ENCODE results near the gene NCOR2.
A peak's percentile ranks its signal among the peaks of the same experiment; 100 is the strongest.

Gene NCOR2

GRCh38 chr12:124560146-124560890 is 7.1 kb downstream of the NCOR2 start:
- DNase-seq (ENCODE audit: low spot score), result no peak

DNA sequence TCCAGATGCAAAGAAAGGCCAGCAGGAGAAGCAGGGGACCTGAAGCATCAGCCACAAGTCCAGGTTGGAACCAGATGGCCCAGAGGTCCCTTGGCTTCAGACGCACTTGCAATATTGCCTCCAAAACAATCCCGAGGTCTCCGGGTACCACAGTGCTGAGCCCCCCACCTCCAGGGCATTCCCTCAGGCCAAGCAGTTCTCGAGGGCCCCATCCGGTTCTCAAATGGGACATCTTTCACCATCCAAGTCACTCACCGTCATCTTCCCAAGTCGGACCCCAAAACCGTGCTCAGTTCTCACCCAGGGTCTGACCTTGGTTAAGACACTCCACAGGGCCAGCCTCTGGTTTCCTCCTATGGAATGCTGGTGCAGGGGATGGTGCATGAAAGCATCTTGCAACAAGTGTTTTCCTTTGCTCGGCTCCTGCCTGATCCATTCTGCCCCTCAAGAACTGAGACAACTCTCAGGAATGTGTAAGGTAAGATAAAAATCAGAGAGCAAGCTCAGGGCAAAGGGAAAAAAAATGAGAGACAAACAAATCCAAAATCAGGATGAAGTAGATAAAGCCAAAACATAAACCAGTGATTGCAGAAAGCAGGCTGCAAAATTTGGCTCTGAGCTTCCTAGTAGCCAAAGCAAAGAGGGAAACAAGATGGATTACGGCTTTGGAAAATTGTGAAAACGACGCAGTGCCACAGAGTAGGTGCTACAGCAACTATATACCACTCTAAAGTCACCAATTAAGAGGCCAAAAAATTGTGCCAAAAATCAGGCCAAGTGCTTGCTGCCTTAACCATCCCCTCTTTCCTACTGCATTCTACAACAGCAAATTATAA is 8.0 kb downstream of the NCOR2 start:
- DNase-seq (ENCODE audit: low spot score), result no peak

GRCh38 chr12:124558313-124558712 is 9.1 kb downstream of the NCOR2 start:
- DNase-seq (ENCODE audit: low spot score), result no peak

DNA sequence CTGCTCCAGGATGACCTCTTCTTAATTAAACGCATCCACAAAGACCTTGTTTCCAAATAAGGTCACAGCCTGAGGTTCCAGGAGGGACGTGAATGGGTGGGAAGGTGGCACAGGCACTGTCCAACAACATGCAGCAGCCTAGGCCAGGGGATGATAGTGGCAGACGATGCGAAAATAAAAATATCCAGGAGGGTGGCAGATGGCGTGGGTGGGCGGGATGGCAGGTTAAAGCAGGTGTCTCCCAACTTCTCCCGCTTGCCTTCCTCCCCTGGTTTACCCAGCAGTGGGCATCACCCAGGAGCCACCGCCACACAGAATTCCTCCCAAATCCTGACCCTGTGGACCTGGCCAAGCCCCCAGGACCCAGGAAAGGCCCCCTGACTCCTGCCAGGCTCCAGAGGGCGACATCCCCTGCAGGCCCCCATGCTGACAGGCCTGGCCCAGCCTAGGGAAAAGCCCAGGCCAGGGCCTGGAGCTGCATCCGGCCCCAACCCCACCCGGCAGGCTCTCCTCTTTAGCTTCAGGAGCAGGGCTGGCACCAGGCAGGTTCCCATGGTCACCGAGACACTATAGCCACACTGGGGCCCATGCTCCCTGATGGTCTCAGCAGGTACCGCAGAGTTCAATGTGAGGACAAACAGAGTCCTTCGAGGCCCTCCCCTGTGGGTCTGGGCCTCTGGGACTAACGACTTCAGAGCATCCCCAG is 9.7 kb downstream of the NCOR2 start:
- no peak for DNase-seq (ENCODE audit: low spot score)

DNA sequence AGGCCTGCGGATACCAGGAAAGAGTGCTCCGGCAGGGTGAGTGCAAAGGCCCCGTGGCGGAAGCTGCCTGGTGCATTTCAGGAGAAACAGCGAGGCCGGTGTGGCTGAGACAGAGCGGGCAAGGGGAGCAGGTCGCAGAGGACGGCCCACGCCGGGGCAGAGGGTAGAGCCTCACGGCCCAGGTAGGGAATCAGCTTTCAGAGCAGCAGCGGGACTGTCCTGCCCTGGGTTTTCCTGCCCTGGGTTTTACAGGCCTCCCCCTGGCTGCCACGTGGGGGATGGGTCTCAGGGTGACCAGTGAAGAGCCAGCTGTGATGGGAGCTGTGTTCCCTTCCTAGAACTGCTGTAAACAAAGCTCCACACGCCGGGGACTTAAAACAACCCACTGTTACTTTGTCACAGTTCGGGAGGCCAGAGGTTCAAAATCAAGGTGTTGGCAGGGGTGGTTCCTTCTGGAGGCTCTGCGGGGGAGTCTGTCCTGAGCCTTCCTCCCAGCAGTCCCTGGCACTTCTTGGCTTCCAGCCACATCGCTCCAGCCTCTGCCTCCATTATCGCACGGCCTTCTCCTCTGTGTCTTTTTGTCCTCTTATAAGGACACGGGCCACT is 10.4 kb downstream of the NCOR2 start:
- DNase-seq (ENCODE audit: low spot score), result no peak

DNA sequence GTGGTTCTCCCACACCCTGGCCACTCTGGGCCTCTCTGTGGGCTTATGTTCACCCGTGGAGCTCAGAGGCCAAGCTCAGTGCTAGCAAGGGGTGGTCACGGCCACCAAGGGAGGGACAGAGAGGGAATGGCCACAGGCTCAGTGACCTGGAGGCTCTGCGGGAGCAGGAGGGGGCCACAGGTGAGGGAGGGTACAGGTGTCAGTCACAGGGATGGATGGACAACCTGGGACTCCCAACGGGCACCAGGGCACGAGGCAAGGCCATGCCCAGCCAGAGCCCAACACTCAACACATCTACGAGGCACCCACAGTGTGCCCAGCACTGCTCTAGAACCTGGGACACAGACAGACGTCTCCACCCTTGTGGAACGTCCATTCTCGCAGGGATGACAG is 11.3 kb downstream of the NCOR2 start:
- DNase-seq (ENCODE audit: low spot score), result no peak

- no peak for DNase-seq (ENCODE audit: low spot score)
These were observed 12.0 kb downstream of the NCOR2 start for GRCh38 chr12:124555168-124556073.

DNA sequence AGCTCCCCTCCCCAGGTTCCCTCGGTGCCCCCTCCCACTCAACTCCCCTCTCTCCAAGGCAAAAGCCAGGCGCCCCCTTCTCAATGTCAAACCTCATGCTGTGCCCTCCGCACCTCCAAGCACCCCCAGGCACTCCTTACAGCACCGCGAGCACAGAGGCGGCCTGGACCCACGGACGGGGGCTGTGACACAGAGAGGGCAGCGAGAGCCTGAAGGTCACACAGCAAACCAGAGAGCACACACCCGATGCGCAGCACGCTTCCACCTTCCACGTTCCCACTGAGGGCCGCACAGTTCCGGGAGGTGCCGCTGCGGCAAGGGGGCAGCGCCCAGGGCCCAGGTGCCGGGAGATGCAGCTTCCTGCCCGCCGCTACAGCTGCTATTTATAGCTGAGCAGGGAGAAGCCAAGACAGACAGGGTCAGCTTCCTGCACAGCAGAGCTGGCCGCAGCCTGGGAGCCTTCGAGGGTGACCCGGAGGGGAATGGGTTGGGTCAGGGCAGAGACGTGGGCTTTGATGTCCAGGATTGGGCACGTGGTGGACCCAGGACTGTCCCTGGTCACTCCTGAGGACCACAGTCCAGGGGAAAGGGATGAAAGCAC is 12.9 kb downstream of the NCOR2 start:
- no peak for DNase-seq (ENCODE audit: low spot score)

DNA sequence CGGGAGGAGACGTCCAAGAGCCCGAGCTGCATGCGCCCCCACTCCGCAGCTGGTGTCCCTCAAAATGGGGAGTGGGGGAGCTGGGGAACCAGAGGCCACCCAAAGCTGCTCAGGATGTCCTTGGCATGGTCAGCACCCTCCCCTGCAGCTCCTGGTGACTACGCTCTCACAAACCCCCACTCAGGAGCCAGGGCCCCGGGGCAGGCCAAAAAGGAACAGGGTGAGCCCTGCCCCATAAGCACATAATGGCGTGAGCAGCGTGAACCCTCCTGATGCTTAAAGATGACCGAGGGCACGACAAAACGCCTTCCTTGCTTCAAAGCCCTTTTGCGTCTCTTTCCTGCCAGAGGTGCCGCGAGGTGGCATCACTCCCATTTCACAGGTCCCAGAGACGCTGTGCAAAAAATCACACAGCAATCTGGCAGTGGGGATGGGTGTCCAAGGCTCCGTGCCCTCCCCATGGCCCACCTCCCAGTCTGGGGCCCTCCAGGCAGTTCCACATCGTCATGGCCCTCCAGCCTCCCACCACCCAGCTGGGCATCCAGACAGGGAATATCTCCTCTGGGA is 13.5 kb downstream of the NCOR2 start:
- no peak for DNase-seq (ENCODE audit: low spot score)

DNA sequence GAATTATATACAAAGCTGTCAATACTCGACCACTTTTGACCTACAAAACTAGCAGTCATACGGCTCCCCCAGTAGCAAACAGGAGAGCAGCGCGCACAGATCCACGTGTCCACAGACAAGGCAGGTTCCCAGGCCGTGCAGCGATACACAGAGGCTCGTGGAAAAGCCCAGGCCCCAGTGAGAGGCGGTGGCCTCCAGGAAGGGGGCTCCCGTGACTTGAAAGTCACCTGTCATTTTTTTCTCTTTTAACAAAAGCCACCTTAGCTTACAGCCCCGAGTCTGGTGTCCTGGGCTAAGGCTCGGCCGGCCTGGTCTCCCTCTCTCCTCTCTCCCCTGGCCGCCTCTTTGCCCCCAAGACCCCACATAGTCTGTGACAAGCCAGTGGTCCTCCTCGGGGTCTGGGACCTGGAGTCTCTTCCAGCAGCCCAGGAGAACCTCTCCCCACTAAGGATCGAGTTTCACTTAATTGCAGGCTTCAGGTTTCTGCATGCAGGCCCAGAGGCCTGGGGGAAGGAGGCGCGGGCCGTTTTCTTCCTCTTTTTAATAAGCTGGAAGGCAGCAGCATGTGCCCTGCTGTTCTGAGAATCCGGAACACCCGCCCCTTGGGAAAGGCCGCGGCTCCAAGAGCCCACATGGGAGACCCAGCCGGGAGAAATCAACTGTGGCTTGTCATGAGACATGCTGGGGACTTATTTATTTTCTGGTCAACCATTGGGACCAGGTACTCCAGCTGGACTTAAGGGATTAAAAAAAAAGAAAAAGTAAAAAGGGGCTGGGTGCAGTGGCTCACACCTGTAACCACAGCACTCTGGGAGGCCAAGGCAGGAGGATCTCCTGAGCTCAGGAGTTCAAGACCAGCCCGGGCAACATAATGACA is 15.9 kb downstream of the NCOR2 start:
- DNase-seq (ENCODE audit: low spot score), result no peak

DNA sequence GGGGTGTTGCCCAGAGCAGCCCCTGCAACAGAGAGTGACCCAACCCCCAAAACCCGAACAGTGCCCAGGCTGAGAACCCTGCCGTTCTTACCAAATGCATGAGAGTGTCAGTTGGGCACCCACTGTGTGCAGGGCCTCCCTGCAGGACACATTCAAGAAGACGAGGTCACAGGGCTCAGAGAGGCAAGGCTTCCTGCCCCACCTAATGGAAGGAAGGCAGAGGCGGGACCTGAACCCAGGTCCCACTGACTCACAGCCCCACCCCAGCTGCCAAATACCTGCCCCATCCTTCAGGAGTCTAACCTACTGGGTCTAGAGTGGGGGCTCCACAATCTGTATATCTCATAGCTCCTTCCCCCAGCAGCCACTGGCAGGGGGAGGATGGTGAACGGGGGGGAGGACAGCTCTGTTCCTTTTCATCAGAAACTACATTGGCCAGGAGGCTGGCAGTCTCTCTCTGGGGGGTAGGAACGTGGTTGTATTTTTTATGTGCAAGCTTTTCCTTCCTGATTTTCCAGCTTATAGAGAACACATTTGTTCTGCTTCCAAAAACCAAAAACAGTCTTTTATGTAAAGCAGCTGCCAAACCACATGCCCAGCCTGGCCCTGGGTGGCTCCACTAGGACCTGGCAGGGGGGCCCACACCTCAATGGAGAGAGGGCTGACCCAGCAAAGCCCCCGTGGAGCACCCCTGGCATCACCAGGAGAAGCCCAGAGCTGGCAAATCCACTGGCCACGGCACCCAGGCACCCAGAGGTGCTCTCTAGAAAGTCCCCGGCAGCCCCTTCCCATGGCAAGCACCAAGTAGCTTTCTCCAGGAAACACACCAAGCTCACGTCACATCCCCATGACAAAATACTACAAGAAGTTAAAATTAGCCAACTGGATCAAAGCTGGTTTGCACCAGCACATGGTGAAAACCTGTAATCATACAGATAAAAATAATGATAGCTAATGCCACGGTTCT is 17.0 kb downstream of the NCOR2 start:
- no peak for DNase-seq (ENCODE audit: low spot score)

GRCh38 chr12:124549629-124550028 is 17.8 kb downstream of the NCOR2 start:
- no peak for DNase-seq (ENCODE audit: low spot score)

DNA sequence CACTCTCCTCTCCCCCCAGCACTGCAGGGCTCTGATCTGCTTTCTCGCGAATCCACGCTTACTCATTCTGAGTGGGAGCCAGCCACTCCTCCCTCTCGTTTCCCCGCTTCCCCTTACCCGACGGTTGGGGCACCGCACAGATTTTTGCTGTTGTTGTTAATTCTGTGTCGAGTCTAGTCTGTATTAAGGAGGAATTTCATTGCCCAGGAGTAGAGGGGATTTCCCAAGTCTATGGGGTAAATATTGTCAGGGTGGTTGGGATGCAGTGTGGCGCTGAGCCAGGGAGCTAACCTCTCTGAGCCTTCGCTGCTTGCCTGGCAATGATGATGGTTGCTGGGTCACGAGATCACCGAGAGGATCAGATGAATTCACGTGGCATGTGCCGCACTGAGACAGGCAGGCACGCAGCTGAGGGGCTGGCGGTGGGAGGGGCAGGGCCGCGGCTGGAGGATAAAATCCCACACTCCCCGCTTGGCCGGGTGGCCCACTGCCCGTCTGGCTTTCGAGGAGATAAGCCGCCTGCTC is 18.5 kb downstream of the NCOR2 start:
- DNase-seq (ENCODE audit: low spot score), result peak; percentile 83

DNA sequence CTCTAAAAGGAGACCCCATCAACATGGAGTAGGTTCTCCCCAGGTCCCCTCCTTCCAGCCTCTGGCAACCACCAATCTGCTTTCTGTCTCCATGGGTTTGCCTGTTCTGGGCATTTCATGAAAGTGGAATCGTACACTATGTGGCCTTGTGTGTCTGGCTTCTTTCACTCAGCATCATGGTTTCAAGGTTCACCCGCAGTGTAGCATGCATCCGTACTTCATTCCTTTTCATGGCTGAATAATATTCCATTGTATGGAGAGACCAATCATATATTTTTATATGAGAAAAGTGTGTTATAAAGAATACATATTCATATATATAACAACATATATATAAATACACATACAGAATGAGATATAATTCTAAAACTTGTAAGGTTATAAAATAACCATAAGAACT is 19.8 kb downstream of the NCOR2 start:
- DNase-seq (ENCODE audit: low spot score), result no peak

DNA sequence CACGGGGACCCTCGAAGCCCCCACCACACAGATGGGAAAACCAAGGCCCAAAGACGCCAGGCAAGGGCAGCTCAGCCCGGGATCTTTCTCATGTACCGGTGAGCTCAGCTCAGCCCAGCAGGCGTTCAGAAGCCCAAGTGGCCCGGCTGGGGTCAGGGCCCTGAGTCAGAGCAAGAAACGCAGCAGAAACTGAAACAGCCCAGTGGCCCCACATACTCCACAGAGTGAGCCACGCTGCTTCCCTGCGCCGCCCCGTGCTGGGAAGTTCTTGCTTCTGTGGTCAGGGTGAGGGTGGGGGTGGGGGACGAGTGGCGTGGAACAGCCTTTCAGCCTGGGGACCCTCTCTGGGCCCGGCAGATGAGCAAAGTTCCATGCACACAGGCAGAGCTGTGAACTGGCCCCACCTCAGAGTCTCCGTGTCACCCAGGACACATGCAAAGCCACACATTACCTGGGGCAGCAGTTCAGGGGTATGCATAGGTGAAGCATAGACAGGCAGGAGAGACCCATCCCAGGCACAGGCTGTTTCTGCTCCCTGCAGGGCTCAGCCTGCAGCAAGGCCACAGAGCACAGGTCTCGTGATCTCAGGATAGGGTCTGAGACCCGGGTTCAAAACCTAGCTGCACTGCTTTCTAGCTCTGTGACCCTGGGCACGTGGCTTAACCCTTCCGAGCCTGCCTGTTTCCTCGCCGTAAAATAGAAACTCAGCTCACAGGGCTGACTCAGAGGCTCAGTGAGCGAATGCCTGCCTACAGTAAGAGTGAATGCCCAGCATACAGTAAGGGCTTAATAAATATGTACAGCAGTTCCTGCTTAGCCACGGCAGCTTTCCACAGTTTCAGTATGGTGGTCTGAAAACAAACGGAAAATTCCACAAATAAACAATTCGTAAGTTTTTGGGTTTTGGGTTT is 21.6 kb downstream of the NCOR2 start:
- no peak for DNase-seq (ENCODE audit: low spot score)

DNA sequence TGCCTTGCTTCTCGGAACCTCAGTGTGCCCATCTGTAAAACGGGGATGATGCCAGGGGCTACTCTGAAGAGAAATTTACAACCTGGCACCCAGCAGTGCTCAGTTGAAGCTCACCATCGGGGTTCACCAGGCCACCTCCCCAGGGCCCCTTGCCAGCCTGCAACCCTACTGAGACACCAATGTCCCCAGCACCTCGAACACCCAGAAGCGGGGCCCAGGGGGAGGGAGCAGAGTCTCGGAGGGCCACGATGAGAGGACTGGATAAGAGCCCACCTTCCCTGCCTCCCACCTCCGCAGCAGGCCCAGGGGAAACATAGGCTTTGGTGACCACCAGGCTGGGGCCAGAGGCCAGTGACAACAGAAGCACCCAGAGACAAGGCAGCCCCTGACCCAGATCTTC is 22.4 kb downstream of the NCOR2 start:
- no peak for DNase-seq (ENCODE audit: low spot score)

GRCh38 chr12:124544311-124544970 is 23.0 kb downstream of the NCOR2 start:
- DNase-seq (ENCODE audit: low spot score), result no peak
